ENCODE results near the gene ACOX3.
"Not testable (repeated sequence)": the region's sequence is repeated elsewhere in the genome, so short reads cannot be mapped to it uniquely, and the experiment has no call there.

The ACOX3 gene

DNA sequence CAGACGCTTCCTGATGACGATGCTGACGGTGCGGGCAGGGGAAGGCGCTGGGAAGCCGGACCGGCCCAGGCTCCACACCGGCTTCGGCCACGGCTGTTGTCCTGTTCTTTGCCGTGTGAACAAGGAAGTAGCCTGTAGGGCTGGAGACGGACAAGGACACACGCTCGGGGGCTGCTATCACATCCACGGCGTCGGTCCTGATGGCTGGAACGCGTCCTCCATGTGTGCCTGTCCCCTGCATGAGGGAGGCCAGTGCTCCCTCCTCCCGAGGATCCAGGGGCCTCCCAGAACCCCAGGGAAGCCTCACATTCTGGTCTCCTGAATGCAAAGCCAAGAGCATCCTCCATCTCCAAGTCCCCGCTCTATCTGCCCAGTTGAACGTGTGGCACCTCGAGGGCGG lies 53.8 kb downstream of the ACOX3 start:
- DNase-seq: no peak

DNA sequence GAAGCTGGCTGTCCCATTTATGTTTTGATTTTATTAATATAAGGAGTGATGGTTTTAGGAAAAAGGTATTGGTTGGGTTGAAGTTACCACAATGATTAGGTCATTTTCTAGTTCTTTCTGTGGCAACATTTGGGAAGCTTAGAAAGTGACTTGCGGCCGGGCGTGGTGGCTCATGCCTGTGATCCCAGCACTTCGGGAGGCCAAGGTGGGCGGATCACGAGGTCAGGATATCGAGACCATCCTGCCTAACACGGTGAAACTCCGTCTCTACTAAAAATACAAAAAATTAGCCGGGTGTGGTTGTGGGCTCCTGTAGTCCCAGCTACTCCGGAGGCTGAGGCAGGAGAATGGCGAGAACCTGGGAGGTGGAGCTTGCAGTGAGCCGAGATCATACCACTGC lies 54.4 kb downstream of the ACOX3 start:
- not testable (repeated sequence) for DNase-seq

DNA sequence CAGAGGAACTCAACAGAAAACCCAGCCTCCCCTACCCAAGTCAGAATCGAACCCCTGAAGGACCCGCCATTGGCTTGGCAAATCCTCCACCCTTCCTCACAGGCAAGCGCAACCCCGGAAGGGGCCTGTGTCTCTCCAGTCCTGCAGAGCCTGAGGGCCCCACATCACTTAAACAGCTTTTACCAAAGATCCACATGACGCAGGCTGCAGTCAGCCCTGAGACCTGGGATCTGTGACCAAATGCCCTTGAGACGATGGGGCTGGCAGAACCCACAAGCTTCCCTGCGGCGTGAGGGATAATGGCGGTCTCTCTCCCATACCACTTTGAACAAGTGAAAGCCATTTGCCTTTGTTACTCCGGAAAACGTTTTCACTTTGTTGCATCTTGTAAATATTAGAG lies 54.9 kb downstream of the ACOX3 start:
- DNase-seq: no peak

DNA sequence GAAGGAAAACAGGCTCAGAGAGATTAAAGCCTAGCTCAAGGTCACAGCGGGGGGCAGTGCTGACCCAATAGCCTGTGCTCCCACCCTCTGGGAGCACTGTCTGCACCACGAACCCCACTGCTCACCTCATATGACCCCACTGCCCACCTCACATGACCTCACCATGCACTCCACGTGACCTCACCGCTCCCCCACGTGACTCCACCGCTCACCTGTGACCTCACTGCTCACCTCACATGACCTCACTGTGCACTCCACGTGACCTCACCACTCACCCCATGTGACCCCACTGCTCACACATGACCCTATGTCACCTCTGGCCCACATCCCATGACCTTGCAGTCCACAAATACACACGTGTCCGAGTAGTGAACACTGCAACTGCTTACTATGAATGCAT lies 55.4 kb downstream of the ACOX3 start:
- DNase-seq: no peak

DNA sequence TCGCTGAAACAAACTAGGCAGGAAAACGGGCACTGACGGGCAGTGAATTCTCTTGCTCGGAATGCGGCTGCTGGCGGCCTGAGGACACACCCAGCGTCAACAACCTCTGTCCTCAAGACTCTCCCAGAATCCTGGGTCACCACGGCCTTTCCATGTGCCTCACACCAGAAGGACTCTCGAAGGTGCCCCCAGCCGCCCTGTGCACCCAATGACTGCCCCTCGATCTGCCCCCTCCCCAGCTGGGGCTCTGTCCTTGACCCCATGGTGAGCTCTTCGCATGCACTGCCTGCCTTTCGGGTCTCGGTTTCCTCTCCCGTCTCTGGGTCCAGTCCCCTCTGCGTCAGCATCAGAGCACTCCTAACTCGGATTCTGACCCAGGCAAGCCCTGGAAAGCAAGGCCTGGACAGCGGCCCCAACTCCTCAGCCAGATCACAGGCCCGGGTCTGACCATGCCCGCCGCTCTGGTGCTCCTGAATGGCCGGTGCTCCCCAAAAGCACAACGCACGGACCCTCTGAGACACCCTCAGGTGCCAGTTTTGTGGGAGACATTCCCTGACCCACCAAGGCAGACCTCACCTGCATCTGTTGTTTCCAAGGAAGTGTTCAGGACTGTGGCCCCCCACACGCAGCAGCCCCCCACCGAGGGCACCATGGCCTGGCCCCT lies 56.0 kb downstream of the ACOX3 start:
- DNase-seq: no peak

DNA sequence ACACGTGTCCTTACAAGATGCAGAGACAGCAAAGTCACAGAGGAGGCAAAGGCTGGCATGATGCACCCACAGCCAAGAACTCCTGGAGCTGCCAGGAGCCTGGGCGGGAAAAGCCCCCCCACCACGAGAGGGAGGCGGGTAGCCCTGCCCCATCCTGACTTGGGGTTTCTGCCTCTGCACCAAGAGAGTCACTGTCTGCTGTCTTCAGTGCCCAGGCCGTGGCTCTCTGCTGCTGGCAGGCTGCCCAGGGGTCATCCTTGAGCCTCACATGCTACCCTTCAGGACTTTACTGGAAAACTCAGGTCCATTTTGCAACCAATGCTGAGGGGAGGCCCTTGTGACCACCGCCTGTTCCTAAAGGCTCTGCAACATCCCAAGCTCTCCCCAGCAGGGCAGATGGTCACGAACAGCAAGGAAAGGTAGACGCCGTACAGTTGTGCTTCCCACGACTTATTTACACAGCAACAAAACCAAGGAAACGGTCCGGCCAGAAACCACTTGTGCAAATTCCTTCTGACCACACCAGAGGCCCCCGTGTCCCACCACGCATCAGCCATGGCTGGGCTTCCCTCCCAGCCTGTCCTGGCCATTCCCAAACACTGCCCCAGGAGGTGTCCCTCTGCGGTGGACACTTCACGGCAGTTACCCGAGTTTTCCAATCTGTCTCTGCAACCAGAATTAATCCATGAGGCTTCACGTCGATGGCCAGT lies 56.9 kb downstream of the ACOX3 start:
- DNase-seq: no peak

DNA sequence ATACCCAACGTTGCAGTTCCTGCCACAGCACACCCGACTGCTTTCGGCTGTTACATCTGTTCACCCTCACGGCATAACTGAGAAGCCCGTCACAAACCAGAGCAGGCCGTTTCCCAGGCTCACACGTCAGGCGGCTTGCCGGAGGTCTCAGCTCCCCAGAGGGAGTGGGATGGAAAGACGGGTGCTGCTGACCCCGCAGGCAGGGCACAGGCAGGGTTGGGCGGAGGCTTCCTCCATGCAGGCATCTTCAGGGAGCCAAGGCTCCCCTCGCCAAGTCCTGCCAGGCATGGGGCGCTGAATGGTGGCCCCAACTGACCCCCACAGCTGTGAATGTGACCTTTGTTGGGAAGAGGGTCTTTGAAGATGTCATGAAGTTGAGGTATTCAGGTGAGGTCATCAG lies 57.5 kb downstream of the ACOX3 start:
- DNase-seq: no peak

DNA sequence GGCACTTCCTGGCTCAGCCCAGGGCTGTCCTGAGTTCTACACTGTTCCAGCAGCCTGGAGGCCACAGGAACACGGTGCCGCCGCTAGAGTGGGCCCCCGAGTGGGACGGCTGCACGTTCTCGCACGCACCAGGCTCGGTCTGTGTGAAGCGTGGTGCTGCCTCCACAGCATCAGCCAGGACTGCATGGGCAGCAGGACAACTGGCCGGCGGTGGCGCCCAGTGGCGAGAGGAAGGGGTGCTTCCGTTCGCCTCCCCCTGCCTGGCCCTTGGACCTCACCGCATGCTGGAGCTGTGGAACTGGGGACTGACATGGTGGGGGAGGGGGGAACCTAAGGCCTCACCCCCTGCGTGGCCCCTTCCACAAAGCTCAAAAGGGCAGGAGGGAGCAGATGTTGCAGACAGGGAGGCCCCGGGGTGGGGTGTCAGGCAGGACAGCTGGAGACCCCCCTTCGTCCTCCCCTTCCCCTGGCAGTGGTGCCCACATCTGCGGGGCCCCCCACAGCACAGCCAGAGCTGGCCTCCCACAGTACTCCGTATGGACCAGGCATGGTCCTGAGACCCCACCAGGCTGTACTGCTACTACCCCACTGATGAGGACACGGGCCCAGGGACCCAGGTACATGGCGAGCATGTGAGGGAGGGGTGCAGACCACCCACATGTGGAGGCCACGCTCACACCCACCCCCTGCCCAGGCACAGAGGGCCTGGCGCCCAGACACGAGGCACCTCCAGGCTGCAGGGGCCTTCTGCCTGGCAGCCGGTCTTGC lies 58.5 kb downstream of the ACOX3 start:
- no peak for DNase-seq

DNA sequence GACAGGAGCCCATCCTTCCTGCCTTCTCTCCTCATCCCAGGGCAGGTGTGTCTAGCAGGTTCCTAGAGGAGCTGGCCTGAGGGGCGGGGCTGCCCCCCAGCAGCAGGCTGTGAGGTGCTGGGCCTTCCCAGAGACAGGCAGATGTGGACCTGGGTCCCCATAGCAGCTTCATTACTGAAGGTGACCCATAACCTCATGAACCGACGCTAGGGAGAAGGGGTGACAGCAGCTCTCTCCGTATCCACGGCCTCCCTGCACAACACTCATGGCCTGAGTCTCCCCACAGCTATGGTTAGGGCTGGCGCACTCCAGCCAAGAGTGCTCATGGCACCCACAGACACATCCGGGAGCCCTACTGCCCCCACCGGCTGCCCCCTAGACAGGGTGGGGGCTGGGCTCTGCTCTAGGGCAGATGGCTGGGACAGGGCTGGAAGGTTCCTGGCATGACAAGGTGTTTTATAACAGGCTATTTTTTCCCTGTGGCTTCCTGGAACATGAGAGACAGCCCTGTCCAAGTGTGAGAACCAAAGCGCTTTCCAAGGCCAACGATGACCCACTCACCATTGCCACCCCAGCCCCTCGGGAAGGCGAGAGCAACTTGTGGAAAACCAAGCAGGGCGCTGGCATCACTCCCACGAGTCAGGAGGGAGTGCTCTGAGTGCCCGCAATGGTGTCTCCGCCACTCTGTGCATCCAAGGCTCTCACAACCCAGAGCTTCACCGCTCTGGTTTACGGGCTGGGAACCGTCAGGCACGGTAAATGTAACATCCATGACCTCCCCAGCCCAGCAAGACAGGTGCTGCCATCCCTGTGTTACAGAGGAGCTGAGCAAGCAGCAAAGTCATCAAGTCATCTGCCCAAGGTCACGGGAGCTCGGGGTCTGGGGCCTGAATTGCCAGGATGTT lies 59.8 kb downstream of the ACOX3 start:
- DNase-seq: no peak

DNA sequence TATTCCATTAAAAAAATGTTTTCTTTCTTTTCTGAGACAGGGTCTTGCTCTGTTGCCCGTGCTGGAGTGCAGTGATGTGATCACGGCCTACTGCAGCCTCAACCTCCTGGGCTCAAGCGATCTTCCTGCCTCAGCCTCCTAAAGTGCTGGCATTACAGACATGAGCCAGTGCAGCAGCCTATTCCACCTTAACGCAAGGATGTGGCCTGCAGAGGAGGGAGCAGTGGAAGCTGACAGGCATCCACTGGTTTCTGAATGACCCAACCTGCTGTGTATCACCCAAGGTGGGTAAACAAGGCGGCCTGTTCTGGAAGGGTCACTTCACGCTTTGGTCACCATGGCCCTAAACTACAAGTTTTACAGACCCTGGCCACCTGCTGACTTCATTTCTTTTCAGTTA lies 60.8 kb downstream of the ACOX3 start:
- DNase-seq: no peak

DNA sequence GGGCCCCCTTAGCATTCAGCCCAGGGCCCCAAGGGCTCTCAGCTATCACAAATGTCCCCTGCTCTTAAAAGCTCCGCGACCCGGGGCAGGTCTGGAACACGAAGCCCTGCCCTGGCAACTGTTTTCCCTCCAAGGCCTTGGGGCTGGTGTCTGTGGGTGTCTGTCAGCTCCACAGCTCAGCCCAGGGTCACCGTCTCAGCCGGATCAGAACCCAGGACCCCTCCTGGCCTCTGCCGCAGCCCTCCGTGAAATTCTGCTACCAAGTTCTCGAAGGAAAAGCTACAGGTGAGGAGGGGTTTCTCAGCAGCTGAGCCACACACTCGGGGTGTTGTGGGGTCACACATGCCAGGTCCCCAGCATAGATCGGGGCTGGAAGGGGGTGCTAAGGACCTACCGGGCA lies 61.2 kb downstream of the ACOX3 start:
- DNase-seq: no peak

DNA sequence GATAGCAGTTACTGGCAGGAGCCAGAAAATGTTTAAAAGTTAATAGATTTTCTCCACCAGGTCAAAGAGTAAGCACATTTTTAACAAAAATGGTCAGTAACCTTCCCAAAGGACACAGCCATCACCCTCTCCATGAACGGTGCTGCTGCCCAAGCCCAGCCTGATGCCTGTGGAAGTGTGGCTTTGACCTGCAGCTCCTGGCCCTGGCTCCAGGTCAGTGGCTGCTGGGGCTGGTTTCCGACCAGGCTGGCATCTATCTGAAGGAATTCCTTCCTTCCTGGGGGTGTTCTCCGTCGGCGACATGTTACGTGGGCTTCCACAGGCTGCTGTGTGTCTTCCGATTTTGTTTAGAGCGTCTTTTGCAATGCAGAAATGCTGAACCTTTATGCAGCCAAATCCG lies 61.7 kb downstream of the ACOX3 start:
- no peak for DNase-seq

DNA sequence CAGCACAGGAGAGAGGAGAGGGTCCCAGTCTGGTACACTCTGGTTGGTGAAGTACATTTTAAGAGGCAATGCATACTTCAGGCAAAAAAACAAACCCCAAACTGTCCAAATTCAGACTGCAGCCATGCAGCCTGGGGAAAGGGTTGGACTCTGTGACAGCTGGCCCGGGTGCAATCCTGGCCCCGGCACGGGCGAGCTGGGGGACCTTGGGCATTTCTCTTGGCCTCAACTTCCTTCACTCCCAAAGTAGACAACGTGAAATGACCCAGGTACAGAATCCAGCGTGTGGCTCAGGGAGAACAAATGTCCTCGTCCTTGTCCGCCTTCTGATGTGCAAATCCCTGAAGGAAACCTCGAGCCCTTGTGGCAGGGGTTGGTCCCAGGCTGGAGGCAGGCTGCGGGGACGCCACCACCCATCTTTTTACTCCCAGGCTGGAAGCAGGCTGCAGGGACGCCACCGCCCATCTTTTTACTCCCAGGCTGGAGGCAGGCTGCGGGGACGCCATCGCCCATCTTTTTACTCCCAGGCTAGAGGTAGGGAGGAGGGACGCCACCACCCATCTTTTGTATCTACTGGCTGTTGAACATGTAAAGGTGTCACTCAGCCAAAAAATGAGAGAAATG lies 62.3 kb downstream of the ACOX3 start:
- no peak for DNase-seq

DNA sequence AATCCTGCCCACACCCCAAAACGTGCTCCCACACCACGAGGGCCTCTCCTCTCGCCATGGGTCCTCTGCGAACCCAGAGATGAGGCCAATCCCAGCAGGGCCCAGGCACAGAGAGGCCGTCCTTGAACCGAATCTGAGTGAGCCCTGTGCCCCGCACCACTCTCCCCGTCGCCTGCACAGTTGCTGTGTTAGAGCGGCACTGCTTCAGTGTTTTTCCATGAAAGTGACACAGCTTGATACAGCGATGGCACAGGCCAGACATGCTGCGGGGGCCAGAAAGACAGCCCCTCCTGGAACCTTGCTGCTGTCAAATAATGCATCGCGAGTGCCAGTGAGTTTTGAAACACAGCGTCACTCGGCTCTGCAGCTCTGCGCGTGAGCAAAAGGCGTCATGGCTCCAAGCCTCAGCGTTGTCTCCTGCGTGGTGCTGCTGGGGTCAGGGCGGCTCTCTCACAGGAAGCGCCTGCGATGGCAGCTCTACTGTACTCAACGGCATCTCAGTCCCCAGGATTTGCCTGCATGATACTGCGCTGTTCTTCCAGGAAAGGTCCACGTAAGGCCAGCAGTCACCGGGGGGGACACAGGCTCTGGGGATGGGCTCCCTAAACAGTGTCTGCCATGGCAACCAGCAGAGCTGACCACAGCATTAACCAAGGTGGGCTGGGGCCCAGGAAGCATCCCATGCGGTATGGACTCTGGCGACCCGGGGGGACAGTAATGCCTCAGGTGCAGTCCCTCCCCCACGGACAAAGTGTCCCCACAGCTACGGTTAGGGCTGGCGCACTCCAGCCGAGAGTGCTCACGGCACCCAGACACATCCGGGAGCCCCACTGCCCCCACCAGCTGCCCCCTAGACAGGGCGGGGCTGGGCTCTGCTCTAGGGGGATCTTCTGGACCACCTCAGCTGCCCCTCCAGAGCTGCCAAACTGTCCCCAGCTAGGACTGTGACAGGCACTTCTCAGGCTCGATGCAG lies 63.1 kb downstream of the ACOX3 start:
- no peak for DNase-seq

DNA sequence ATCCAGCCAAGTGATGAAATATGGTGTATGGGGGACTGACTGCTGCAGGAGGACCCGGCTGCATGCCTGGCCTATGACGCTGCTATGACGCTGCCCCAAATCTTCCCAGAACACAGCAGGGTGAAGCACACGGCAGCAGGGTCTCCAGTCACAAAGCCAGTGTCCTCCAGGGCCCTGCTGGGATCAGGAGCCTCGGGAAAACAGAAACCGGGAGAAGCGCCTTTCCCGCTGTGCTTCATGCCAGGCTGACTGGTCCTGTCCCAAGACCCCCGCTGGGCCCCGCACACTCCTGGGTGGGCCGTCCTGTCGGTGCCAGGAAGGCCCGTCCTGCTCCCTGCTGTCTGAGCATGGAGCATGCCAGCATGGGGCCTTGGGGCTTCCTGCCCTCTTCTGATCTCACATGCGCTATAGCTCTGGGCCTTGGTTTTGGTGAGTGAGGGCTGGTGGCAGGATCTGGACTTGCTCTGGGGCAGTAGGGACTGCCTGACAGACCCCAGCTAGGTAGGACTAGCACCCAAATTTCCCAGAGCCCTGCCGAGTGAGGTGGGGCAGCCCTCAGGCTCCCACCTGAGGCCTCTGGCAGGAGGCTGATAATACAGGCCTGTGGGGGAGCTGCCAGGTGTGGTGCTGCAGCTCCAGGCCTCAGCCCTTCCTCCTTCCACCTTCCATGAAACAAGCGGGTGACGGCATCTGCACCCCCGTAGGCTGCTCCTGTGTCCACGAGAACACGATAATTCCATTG lies 64.0 kb downstream of the ACOX3 start:
- no peak for DNase-seq

DNA sequence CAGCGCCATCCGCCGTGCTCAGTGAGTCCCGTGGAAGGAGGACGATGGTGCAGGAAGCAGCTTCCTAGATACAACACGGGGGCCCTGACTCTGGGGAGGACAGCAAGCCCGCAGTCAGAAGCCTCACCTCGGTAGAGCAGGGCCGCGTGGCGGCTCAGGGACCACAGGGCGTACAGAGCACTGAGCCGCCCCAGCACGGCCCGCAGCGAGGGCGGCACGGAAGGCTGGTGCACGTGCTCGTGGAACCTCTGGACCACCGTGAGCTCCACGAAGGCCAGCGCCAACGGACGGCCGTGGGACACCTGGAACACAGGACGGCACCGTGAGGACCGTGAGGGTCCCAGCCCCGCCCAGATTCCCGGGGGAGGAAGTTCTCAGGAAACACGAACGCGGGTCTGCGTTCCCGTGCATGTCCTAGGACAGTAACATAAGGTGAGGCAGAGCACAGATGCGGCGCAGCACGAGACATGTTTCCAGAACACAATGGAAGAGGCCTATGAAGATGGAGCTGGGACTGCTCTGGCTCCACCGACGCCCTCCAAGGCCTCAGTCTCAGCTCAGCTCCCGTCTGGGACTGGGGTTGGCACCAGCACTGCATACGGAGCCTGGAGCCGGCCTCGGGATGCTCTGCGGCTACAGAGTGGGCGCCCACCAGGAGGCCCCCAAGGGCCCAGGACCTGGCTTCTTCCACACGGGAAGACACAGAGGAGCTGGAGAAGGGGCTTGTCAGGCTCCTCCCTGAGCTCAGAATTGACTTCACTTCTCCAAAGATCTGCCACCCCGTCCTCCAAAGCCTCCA lies 65.5 kb downstream of the ACOX3 start:
- DNase-seq: no peak

DNA sequence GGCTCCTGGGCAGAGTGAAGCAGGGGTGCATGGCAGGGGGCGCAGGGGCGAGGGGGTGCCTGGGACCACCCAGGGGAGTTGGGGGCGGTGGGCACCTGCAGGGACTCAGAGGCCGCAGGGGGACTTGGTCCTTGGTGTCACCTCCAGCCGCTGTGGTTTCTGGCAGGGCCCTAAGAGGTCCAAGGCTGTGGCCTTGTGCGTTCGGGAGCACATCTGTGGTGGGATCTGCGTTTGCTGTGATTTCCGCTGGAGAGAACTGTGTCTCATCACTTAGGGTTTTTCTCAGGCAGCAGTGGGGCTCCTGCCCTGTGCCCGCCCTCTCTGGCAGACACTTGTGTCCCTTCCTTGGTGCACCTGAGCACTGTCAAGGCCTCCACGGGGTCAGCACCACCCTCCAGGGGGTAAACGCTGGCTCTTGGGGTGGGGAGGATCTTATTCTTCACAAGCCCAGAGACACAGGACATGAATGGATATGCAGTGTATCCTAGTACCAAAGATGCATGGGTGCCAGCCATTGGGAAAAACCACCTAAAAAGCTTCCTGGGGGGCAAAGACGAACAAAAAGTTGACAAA lies 66.5 kb downstream of the ACOX3 start:
- no peak for DNase-seq

DNA sequence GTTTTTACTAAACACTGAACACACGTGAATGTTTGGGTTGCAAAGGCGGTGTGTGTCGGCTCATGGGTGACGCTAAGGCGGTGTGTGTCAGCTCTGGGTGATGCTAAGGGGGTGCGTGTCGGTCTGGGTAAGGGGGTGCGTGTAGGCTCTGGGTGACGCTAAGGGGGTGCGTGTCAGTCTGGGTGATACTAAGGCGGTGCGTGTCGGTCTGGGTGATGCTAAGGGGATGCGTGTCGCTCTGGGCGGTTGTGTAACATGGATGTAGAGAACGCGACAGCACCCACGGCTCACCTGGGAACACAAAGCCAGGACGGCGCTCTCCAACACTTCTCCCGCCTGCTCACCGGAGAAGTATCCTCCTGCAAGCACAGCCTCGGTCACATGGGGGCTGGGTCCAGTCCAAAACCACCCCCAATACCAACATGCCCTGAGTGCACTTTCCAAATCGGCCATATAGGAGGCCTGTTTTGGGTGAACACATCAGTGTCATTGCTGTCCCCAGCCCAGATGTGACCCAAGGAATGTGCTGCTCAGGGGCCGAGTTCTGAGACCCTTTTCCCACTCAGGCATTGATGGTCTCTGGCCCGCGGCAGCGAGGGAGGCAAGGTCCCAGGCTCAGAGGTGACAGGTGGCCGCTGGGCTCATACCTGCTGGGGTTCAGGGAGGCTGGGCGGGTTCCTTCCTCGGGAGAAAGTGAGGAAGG lies 67.1 kb downstream of the ACOX3 start:
- DNase-seq: no peak

DNA sequence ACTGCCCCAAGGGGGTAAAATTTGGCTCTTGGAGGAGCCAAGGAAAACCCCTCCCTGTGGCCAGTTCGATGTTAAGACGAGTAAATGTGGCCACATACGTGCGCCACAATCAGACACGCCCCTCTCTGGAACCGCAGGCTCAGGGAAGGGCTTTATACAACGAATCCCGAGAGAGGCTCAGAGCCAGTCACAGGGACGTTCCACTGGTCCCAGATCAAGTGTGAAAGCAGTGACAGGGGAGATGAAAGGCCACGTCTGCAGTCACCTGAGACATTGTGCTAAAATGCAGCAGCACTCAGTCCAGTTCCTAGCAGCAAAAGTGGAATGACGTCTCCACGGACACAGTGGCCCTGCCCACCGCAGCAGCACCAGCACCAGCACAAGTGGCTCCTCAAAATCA lies 68.0 kb downstream of the ACOX3 start:
- DNase-seq: no peak
